HTERT RPE-1 (cell line): ENCODE measurements around the gene TNFRSF18.

ENCODE experiments used
- in situ Hi-C: fragments of 300-500 bp; cut with MboI; formaldehyde crosslinking; loops from 4 replicates; pipeline ENCODE4 v1.14.3; 2020; ENCODE audit warnings: low sequenced_read_pairs

Gene TNFRSF18

DNA sequence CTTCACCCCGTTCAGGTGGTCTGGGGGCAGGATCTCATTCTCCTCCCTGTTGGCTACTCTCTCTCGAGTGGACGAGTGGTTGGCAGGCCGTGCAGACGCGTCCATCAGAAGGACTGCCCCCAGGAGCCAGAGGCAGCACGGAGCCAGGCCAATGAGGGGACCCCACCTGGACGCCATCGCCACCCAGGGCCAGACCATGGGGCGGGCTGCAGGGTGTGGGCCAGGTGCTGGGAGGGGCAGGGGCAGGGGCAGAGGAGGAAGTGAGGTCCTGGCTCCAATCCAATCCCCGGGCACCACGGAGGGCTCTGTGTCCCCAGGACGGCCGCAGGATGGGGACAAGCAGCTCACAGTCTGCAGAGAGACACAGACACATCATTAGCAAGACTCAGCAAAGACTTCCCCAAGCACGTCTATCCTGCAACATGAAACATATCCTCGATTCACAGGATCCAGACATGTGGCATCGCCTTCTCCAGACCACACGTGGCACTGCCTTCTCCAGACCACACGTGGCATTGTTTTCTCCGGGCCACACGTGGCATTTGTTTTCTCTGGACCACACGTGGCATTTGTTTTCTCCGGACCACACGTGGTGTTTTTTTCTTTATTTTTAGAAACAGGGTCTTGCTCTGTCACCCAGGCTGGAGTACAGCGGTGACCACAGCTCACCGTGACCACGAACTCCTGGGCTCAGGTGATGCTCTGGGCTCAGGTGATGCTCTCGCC lies 22.4 kb upstream of the TNFRSF18 start:
- in situ Hi-C loops: no loop called here

- in situ Hi-C loops: no loop called here
Measured at GRCh38 chr1:1228187-1228586, 21.8 kb upstream of the TNFRSF18 start.

DNA sequence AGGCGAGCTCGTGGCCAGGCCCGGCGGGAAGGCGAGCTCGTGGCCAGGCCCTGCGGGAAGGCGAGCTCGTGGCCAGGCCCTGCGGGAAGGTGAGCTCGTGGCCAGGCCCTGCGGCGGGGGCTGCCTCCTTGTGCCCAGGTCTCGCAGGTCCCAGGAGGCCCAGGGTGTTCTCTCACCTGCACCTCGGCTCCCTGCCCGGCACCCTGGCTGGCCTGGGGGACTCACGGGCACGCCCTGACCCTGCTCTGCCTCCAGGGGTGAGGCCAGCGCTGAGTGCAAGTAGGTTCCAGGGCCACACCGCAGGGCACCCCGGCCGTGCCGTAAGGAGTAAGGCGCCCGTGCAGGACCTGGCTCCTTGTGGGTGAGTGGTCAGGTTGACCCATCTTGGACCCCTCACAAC lies 21.0 kb upstream of the TNFRSF18 start:
- in situ Hi-C loops: no loop called here

DNA sequence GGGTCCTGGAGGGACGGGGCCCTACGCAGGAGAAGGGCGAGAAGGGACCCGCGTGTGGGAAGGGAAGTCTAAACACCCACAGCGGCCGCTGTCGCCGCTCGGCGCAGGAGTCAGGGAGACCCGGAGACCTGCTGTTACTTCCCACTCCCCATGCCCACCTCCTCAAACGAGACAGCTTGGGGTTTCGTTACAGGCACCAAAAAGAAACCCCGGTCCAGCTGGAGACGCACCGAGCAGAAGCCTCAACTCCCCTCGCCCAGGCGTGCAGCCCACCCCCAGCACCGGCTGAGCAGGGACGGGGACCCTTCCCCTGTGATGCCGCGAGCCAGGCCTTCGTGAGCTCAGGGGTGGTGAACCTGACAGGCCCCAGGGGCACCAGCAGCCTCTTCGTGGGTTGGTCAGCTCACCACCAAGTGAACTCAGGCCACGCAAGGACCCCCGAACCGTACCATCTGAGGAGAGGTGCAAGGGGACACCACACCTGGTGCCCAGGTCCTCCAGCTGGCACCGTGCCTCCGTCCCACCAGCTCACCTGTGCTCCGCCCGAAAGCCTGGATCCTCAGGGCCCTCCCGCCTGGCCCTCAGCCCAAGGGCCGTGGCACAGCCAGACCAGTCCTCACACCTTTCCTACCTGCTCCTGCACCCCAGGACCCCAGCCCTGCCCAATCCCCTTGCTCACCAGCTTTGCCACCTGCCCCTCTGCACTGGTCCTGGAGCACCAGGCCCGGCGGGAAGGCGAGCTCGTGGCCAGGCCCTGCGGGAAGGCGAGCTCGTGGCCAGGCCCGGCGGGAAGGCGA lies 20.4 kb upstream of the TNFRSF18 start:
- in situ Hi-C loops: no loop called here

GRCh38 chr1:1225913-1226312 lies 19.5 kb upstream of the TNFRSF18 start:
- in situ Hi-C loops: no loop called here

DNA sequence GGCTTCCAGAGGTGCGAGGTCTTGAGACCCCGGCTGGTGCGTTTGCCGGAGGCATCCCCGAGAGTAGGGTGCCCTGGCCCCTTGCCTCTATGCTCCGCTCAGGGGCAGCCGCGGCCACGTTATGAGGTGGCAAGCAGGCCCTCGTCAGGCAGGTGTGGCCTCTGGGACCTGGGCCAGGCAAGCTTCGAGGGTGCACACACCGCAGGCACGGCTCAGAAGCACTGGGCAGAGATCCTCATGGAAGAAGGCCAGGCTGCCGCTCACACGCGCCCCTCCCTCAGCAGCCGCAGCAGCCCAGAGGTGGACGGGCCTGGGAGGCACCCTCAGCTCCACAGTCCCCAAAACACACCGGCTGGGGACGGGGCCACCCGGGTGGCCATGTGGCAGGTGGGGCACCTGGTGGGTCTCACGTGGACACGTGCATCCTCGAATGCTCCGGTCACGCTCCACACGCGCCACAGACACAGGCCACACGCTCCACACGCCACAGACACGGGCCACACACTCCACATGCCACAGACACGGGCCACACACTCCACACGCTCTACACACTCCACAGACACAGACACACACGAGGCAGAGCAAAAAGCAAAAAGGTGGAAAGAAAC lies 18.9 kb upstream of the TNFRSF18 start:
- in situ Hi-C loops: no loop called here

DNA sequence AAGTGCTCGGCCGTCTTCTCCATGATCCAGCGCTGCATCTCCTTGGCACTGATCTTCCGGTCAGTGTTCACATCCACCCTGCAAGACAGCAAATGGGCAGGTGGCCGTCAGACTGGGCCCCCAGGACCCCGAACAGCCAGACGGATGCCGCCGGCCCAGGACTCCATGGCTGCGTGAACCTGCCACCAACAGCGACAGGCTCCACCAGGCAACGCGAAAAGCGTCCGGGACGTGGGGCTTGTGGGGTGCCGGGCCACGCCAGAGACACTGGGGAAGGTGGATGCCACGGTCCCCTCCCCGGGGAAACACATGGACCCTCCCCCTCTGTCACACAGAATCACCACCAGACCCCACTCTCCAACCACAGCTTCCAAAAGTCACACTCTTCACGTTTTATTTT lies 17.5 kb upstream of the TNFRSF18 start:
- in situ Hi-C loops: no loop called here

DNA sequence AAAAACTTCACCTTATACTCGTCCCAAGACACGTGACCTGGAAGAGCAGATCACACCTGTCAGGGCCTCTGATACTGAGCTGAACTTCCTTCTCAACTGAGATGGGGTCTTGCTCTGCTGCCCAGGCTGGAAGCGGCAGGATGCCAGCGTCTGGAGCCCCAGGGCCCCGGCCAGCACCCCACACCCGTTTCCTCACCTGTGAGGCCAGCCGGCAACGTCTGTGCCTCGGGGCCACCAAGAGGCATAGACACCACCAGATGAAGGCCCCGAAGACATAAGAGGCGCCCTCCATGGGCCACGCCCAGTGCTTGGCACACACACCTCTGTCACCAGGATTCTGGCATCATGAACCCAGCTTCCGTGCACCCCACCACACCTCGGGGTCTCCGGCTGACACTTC lies 16.9 kb upstream of the TNFRSF18 start:
- in situ Hi-C loops: no loop called here

GRCh38 chr1:1222575-1223225 lies 16.3 kb upstream of the TNFRSF18 start:
- in situ Hi-C loops: no loop called here

DNA sequence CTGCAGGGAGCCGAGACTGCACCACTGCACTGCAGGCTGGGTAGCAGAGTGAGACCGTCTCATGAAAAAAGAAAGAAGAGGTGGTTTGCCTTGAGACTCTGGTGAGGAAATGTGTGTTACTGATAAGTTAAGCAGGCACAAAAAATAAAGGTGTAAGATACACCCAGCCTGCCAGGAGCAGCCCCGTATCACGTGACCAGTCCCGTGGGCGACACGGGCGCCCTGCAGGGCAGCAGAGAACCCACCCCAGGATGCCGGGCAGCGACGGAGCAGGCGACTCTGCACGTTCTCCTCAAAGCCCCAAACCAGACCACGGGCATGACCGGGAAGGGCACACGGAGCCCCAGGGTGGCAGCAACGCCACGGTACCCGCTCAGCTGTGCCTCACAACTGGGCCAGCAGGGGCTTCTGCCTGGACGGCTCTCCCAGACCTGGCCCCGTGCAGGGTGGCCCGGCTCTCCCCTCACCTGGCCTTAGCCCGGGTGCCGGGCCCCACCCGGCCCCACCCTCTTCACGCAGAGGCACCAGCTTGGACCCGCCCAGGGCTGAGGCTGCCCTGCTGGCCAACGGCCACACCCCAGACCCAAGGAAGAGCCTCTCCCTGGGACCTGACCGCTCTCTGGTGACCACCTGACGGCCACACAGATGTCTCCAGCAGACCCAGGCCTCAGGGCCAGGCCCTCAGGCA lies 15.6 kb upstream of the TNFRSF18 start:
- in situ Hi-C loops: no loop called here

DNA sequence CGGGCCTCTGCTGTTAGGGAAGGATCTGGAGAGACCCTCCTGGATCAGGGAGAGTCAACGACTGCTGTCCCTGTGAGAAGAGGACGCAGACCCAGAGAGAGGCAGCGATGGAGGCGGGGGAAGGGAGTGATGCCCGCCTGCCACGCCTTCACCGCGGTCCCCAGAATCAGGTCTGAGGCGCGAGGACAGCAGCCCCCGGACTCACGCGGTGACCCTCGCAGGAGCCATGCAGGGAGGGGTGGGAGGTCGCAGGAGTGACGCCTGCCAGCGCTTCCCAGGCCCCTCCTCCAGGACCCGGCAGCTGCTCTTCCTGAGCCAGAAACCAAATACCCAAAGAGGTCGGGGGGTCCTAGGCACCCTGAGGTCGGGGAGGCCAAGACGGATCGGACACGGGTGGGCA lies 13.8 kb upstream of the TNFRSF18 start:
- in situ Hi-C loops: no loop called here

GRCh38 chr1:1219341-1219740 lies 12.9 kb upstream of the TNFRSF18 start:
- in situ Hi-C loops: no loop called here

GRCh38 chr1:1218524-1219200 lies 12.3 kb upstream of the TNFRSF18 start:
- in situ Hi-C loops: no loop called here

DNA sequence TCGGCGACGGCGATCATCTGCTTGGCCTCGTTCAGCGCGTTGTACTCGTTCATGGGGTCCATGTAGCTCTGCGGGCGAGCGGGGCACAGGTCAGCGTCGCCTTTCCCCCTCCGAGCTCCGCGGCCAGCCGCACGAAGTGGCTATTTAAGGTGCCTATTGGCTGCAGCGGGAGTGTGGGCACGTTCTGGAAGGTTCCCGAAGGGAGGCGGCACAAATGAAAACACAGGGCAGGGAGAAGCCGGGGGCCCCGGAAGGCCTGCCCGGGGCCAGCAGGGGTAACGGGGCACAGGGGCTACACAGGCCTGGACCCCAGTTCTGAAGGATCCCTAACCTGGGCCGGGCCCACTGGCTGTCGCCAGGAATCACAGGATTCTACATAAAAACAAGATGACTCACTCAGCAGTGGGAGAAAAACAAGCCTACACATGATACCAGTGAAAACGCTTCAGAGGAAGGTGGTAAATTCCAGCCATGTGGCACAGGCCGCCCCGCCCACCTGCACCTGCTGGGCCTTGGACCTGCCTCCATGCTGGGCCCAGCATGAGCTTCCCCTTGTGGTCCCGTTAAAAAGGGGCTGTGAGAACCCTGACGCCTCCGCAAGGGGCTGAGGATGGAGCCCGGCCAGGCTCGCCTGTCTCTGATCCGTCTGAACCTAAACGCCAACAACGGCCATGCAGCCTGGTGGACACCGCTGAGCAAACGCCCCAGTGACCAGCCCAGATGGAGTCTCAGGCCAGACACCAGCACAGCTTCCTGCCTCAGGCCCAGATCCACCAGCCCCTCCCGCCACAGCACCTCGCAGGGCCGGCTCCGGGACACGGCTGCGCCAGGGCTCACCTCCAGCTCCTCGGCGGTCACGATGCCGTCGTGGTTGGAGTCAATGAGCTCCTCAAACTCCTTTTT lies 11.5 kb upstream of the TNFRSF18 start:
- in situ Hi-C loops: no loop called here

DNA sequence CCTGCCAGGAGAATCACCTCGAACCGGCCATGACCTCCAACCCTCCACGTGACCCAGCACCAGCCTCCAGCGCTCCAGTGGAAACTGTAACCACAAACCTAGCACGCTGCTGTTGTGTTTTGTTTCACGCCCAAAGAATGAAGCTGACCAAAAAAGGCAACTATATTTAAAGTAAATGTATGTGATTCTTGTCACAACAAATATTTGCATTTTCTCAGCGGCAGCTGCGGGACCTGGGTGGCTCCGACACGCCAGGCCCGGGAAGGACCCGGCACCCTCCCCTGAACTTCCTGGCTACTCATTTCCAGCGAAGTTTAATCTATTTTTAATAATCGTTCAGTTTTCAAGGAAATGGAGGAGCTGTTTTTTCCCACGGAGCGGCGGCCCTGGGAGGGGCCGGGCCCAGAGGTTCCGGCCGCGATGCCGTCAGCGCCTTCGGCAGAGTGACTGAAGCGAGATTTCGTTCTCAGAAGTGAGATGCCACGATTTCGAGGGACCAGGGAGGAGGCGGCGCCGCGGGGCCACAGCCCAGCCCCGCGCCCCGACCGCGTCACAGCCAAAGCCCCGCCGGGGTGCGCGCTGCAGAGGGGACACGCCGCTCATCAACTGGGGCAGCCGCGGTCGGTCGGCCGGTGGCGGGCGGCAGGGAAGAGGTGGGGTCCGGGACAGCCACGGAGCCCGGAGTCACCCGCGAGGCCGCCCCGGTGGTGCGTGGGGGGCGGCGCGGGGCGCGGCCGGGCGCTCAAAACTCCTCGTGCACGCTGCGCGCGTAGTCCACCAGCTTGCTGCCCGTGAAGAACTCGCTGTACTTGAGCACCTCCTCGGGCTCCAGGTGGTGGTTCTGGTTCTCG lies 10.6 kb upstream of the TNFRSF18 start:
- in situ Hi-C loops: no loop called here

- in situ Hi-C loops: no loop called here
Measured at GRCh38 chr1:1215881-1216605, 9.7 kb upstream of the TNFRSF18 start.

- in situ Hi-C loops: no loop called here
Measured at GRCh38 chr1:1215080-1215676, 8.8 kb upstream of the TNFRSF18 start.
